Activated CD8-positive, alpha-beta memory T cell treated with anti-CD3 and anti-CD28 coated beads, Interleukin-2, amount 50 U/mL, for 4 hours (primary cell): ENCODE measurements around the gene CP.
"Not testable (repeated sequence)": the region's sequence is repeated elsewhere in the genome, so short reads cannot be mapped to it uniquely, and the experiment has no call there.

ENCODE experiments used
- DNase-seq: peaks from one replicate; pipeline ENCODE4 v3.0.0-alpha.2; 2020

The CP gene

GRCh38 chr3:149221783-149222517 is at the start of gene CP:
Gene CP, minus strand, starts transcription at chr3:149221829. Its CDS starts 37 bp downstream, at chr3:149221792.
- no peak for DNase-seq

- no peak for DNase-seq
Measured at GRCh38 chr3:149270180-149270579, 48.6 kb upstream of the CP start.

- DNase-seq, result no peak
Measured at GRCh38 chr3:149269687-149270086, 48.1 kb upstream of the CP start.

- DNase-seq, result no peak
Measured at GRCh38 chr3:149267565-149267964, 45.9 kb upstream of the CP start.

GRCh38 chr3:149266736-149267135 is 45.1 kb upstream of the CP start:
- no peak for DNase-seq

GRCh38 chr3:149263856-149264255 is 42.2 kb upstream of the CP start:
- DNase-seq, result no peak

- DNase-seq, result no peak
Measured at GRCh38 chr3:149258714-149259113, 37.1 kb upstream of the CP start.

GRCh38 chr3:149258298-149258697 is 36.7 kb upstream of the CP start:
- DNase-seq, result no peak

GRCh38 chr3:149252272-149252671 is 30.6 kb upstream of the CP start:
- DNase-seq, result no peak

GRCh38 chr3:149251186-149251585 is 29.6 kb upstream of the CP start:
- DNase-seq, result no peak

GRCh38 chr3:149247929-149248691 is 26.5 kb upstream of the CP start:
- DNase-seq, result no peak

GRCh38 chr3:149247008-149247710 is 25.5 kb upstream of the CP start:
- no peak for DNase-seq

GRCh38 chr3:149245738-149246451 is 24.3 kb upstream of the CP start:
- DNase-seq, result no peak

- DNase-seq, result no peak
Measured at GRCh38 chr3:149243540-149243939, 21.9 kb upstream of the CP start.

- DNase-seq, result no peak
Measured at GRCh38 chr3:149239357-149239936, 17.8 kb upstream of the CP start.

- not testable (repeated sequence) for DNase-seq
Measured at GRCh38 chr3:149238268-149238667, 16.6 kb upstream of the CP start.

- no peak for DNase-seq
Measured at GRCh38 chr3:149235599-149236424, 14.2 kb upstream of the CP start.

GRCh38 chr3:149234671-149235245 is 13.1 kb upstream of the CP start:
- no peak for DNase-seq

- DNase-seq, result no peak
Measured at GRCh38 chr3:149233323-149233722, 11.7 kb upstream of the CP start.

- no peak for DNase-seq
Measured at GRCh38 chr3:149231871-149232270, 10.2 kb upstream of the CP start.

- no peak for DNase-seq
Measured at GRCh38 chr3:149227591-149228268, 6.1 kb upstream of the CP start.
